Measurements from ENCODE around the gene ATP2B3.
A peak's percentile ranks its signal among the peaks of the same experiment; 100 is the strongest.

Gene ATP2B3

GRCh38 chrX:153576239-153576870, 58.9 kb downstream of the ATP2B3 start:
- no peak for DNase-seq

GRCh38 chrX:153576961-153577360, 59.5 kb downstream of the ATP2B3 start:
- no peak for DNase-seq

- no peak for DNase-seq
Measured at GRCh38 chrX:153578200-153578835, 60.9 kb downstream of the ATP2B3 start.

GRCh38 chrX:153578889-153579288, 61.4 kb downstream of the ATP2B3 start:
- no peak for DNase-seq

- DNase-seq = no peak
Measured at GRCh38 chrX:153580700-153581386, 63.4 kb downstream of the ATP2B3 start.

- DNase-seq = peak; percentile 70 to 84
Measured at GRCh38 chrX:153582896-153583295, 65.5 kb downstream of the ATP2B3 start.

GRCh38 chrX:153583433-153583832, 66.0 kb downstream of the ATP2B3 start:
- DNase-seq = no peak

GRCh38 chrX:153585827-153586226, 68.4 kb downstream of the ATP2B3 start:
- DNase-seq = no peak

- DNase-seq = no peak
Measured at GRCh38 chrX:153587342-153587741, 69.9 kb downstream of the ATP2B3 start.

- no peak for DNase-seq
Measured at GRCh38 chrX:153588021-153588781, 70.8 kb downstream of the ATP2B3 start.

GRCh38 chrX:153588782-153589446, 71.5 kb downstream of the ATP2B3 start:
- DNase-seq = no peak

GRCh38 chrX:153590961-153591956, 73.8 kb downstream of the ATP2B3 start:
- no peak for DNase-seq

- no peak for DNase-seq
Measured at GRCh38 chrX:153592091-153592833, 74.8 kb downstream of the ATP2B3 start.

- no peak for DNase-seq
Measured at GRCh38 chrX:153592966-153593688, 75.7 kb downstream of the ATP2B3 start.

GRCh38 chrX:153593811-153594500, 76.5 kb downstream of the ATP2B3 start:
- no peak for DNase-seq

GRCh38 chrX:153595387-153595786, 77.9 kb downstream of the ATP2B3 start:
- no peak for DNase-seq

- no peak for DNase-seq
Measured at GRCh38 chrX:153595859-153596857, 78.7 kb downstream of the ATP2B3 start.

All from Kasumi-1 (cell line).